Nucleus accumbens (tissue), 56 donors: ENCODE measurements around the gene EFNA1.
A peak's percentile ranks its signal among the peaks of the same experiment; 100 is the strongest.
"Not testable (repeated sequence)": the region's sequence is repeated elsewhere in the genome, so short reads cannot be mapped to it uniquely, and the experiment has no call there.

Source experiments
- DNase-seq, 56 donors: peaks; one replicate each; lab custom pipeline; 2025; lab: John Stamatoyannopoulos, UW

EFNA1 gene

GRCh38 chr1:155091071-155092051 is 36.3 kb upstream of the EFNA1 start:
- peak in 51 of 56 donors; percentile 28 to 86 (median 62) for DNase-seq

GRCh38 chr1:155092131-155092530 is 35.5 kb upstream of the EFNA1 start:
- DNase-seq, result no peak

GRCh38 chr1:155092641-155093040 is 35.0 kb upstream of the EFNA1 start:
- no peak for DNase-seq

- peak in 40 of 56 donors; percentile 19 to 76 (median 48) for DNase-seq
Observed at GRCh38 chr1:155093911-155094621, 33.6 kb upstream of the EFNA1 start.

GRCh38 chr1:155094622-155094948 is 33.1 kb upstream of the EFNA1 start:
- no peak for DNase-seq

GRCh38 chr1:155099331-155099730 is 28.3 kb upstream of the EFNA1 start:
- no peak for DNase-seq

GRCh38 chr1:155103325-155103724 is 24.4 kb upstream of the EFNA1 start:
- DNase-seq, result no peak

GRCh38 chr1:155104605-155105534 is 22.8 kb upstream of the EFNA1 start:
- no peak for DNase-seq

GRCh38 chr1:155105604-155106011 is 22.1 kb upstream of the EFNA1 start:
- no peak for DNase-seq

- DNase-seq, result no peak
Observed at GRCh38 chr1:155106862-155107261, 20.8 kb upstream of the EFNA1 start.

- no peak for DNase-seq
Observed at GRCh38 chr1:155107309-155108264, 20.1 kb upstream of the EFNA1 start.

- no peak for DNase-seq
Observed at GRCh38 chr1:155108296-155108695, 19.4 kb upstream of the EFNA1 start.

GRCh38 chr1:155110381-155110780 is 17.3 kb upstream of the EFNA1 start:
- peak in 1 of 56 donors; percentile 11 for DNase-seq

- no peak for DNase-seq
Observed at GRCh38 chr1:155110826-155111225, 16.9 kb upstream of the EFNA1 start.

GRCh38 chr1:155113450-155113980 is 14.2 kb upstream of the EFNA1 start:
- no peak for DNase-seq

- no peak for DNase-seq
Observed at GRCh38 chr1:155116113-155116764, 11.4 kb upstream of the EFNA1 start.

- no peak for DNase-seq
Observed at GRCh38 chr1:155117610-155118009, 10.1 kb upstream of the EFNA1 start.

GRCh38 chr1:155118090-155118489 is 9.6 kb upstream of the EFNA1 start:
- DNase-seq, result not testable (repeated sequence)

GRCh38 chr1:155120253-155120652 is 7.4 kb upstream of the EFNA1 start:
- DNase-seq, result no peak
